HG02840 (cell line): Measurements from ENCODE around the gene SMCO3.

ENCODE experiments used
- ATAC-seq: cut with Tn5 transposase; IDR thresholded peaks from one replicate; pipeline ENCODE4 v1.9.1; 2021; ENCODE audit warnings: mild to moderate bottlenecking, moderate library complexity, moderate number of reproducible peaks; ENCODE audit not compliant: unreplicated experiment, low FRiP score

Gene SMCO3

GRCh38 chr12:14833336-14833735, 19.4 kb upstream of the SMCO3 start:
- no peak for ATAC-seq

GRCh38 chr12:14828892-14829291, 14.9 kb upstream of the SMCO3 start:
- no peak for ATAC-seq

- ATAC-seq: no peak
Measured at GRCh38 chr12:14827043-14827442, 13.1 kb upstream of the SMCO3 start.

GRCh38 chr12:14826491-14826890, 12.5 kb upstream of the SMCO3 start:
- no peak for ATAC-seq

GRCh38 chr12:14825256-14825655, 11.3 kb upstream of the SMCO3 start:
- no peak for ATAC-seq

- ATAC-seq: no peak
Measured at GRCh38 chr12:14824012-14824634, 10.1 kb upstream of the SMCO3 start.

- ATAC-seq: no peak
Measured at GRCh38 chr12:14811486-14811885, 2.5 kb downstream of the SMCO3 start.

GRCh38 chr12:14810953-14811483, 3.0 kb downstream of the SMCO3 start:
- no peak for ATAC-seq

- ATAC-seq: no peak
Measured at GRCh38 chr12:14810167-14810952, 3.6 kb downstream of the SMCO3 start.

- ATAC-seq: peak; percentile 19
Measured at GRCh38 chr12:14803830-14804160, 10.2 kb downstream of the SMCO3 start.

GRCh38 chr12:14803011-14803829, 10.8 kb downstream of the SMCO3 start, which contains the start of the genes C12orf60 and WBP11:
Gene C12orf60, plus strand, starts transcription at chr12:14803670. Its CDS starts 19,266 bp downstream, at chr12:14822936.
Gene WBP11, minus strand, starts transcription at chr12:14803478. Its CDS starts 2,095 bp downstream, at chr12:14801383.
- peak; percentile 100 for ATAC-seq

GRCh38 chr12:14802721-14803010, 11.3 kb downstream of the SMCO3 start:
- ATAC-seq: no peak

- no peak for ATAC-seq
Measured at GRCh38 chr12:14802247-14802646, 11.7 kb downstream of the SMCO3 start.

- ATAC-seq: no peak
Measured at GRCh38 chr12:14795028-14795448, 18.9 kb downstream of the SMCO3 start.

- no peak for ATAC-seq
Measured at GRCh38 chr12:14785568-14785967, 28.4 kb downstream of the SMCO3 start.

- ATAC-seq: no peak
Measured at GRCh38 chr12:14784471-14784870, 29.5 kb downstream of the SMCO3 start.

GRCh38 chr12:14782756-14783155, 31.2 kb downstream of the SMCO3 start:
- ATAC-seq: no peak

- no peak for ATAC-seq
Measured at GRCh38 chr12:14781563-14781962, 32.4 kb downstream of the SMCO3 start.

- no peak for ATAC-seq
Measured at GRCh38 chr12:14780859-14781258, 33.1 kb downstream of the SMCO3 start.

GRCh38 chr12:14779834-14780233, 34.1 kb downstream of the SMCO3 start:
- no peak for ATAC-seq

GRCh38 chr12:14777271-14777670, 36.7 kb downstream of the SMCO3 start:
- no peak for ATAC-seq
